H1 (cell line): ENCODE data around the gene CRHR2. TPM values are rescaled to one million over a fixed set of nuclear protein-coding genes. Genes with fewer than 3 reads are reported as not detected.

Experiments used
- CTCF ChIA-PET: fragments of 300-600 bp; sonication (Branson Sonifier 250); formaldehyde crosslinking; loops from one replicate; lab custom pipeline; 2021; ENCODE audit not compliant: partially characterized antibody; lab: Charles Lee
- POLR2A ChIA-PET: fragments of 300-600 bp; sonication (Branson Sonifier 250); formaldehyde crosslinking; loops from one replicate; lab custom pipeline; 2021; ENCODE audit warnings: inconsistent platforms; ENCODE audit not compliant: partially characterized antibody; lab: Charles Lee
- DNase-seq, 2 experiments: peaks; one replicate each; pipeline versions ENCODE4 v3.0.0 to v3.0.0-alpha.2; 2010 to 2022; ENCODE audit warnings: low spot score in 2 of 2, low read depth in 1 of 2, mixed read lengths in 1 of 2
- FAIRE-seq: peaks from 2 replicates; lab custom pipeline; 2011; peaks lifted over from hg19 to GRCh38; lab: Jason Lieb, UNC
- H2AFZ ChIP-seq: 2 replicates; pipeline ENCODE4 v1.8.1; 2012; ENCODE audit warnings: low read length, inconsistent platforms
- H2AK5ac ChIP-seq: 2 replicates; pipeline ENCODE4 v1.6.1; 2013; ENCODE audit warnings: low read depth, low read length
- H2BK120ac ChIP-seq: replicated peaks from 2 replicates; pipeline ENCODE3; 2013; ENCODE audit warnings: low read depth, low read length, inconsistent platforms
- H2BK12ac ChIP-seq: 2 replicates; pipeline ENCODE4 v1.6.1; 2013; ENCODE audit warnings: low read depth, low read length
- H2BK15ac ChIP-seq: 2 replicates; pipeline ENCODE4 v1.6.1; 2013; ENCODE audit warnings: low read length
- H2BK20ac ChIP-seq: 2 replicates; pipeline ENCODE4 v1.6.1; 2013; ENCODE audit warnings: low read length
- H2BK5ac ChIP-seq: 2 replicates; pipeline ENCODE4 v1.6.1; 2013; ENCODE audit warnings: low read depth, low read length
- H3K14ac ChIP-seq: 2 replicates; pipeline ENCODE4 v1.6.1; 2013; ENCODE audit warnings: inconsistent platforms; ENCODE audit not compliant: insufficient read length
- H3K18ac ChIP-seq: 2 replicates; pipeline ENCODE4 v1.6.1; 2013; ENCODE audit warnings: low read length; ENCODE audit errors: extremely low read depth
- H3K23ac ChIP-seq: 2 replicates; pipeline ENCODE4 v1.6.1; 2013; ENCODE audit warnings: inconsistent platforms; ENCODE audit not compliant: insufficient read length
- H3K23me2 ChIP-seq: 2 replicates; pipeline ENCODE4 v1.6.1; 2013; ENCODE audit warnings: low read depth, low read length
- H3K27ac ChIP-seq: 2 replicates; pipeline ENCODE4 v1.6.1; 2011; ENCODE audit warnings: low read depth, low read length, inconsistent platforms
- H3K27me3 ChIP-seq, 4 experiments: replicated peaks in 1 of 4; 1 replicate in 1 of 4; 2 replicates in 3 of 4; pipeline versions ENCODE4 v1.6.1 to v1.8.1; 2011 to 2013; ENCODE audit warnings: low read length in 3 of 4, mild to moderate bottlenecking in 3 of 4, inconsistent platforms in 2 of 4, mixed read lengths in 2 of 4, moderate library complexity in 1 of 4; ENCODE audit not compliant: control insufficient read depth in 3 of 4, insufficient read depth in 3 of 4; ENCODE audit errors: extremely low read depth in 1 of 4
- H3K36me3 ChIP-seq, 4 experiments: 2 replicates each; pipeline versions ENCODE4 v1.6.1 to v1.8.1; 2011 to 2013; ENCODE audit warnings: mild to moderate bottlenecking in 4 of 4, low read length in 3 of 4, moderate library complexity in 2 of 4, control low read depth in 1 of 4, inconsistent platforms in 1 of 4; ENCODE audit not compliant: insufficient read depth in 4 of 4, control insufficient read depth in 2 of 4
- H3K4ac ChIP-seq: replicated peaks from 2 replicates; pipeline ENCODE3; 2013; ENCODE audit warnings: low read length, low read depth, mixed read lengths, inconsistent platforms; ENCODE audit not compliant: insufficient read length
- H3K4me1 ChIP-seq, 4 experiments: replicated peaks in 1 of 4; 1 replicate in 1 of 4; 2 replicates in 3 of 4; pipeline versions ENCODE4 v1.6.1 to v1.8.1; 2011 to 2013; ENCODE audit warnings: low read length in 3 of 4, inconsistent platforms in 2 of 4, mixed read lengths in 1 of 4; ENCODE audit not compliant: insufficient read depth in 4 of 4, control insufficient read depth in 3 of 4
- H3K4me2 ChIP-seq, 2 experiments: 2 replicates each; pipeline versions ENCODE4 v1.6.1 to v1.8.1; 2011 to 2013; ENCODE audit warnings: low read depth in 2 of 2, low read length in 2 of 2, control low read depth in 1 of 2, inconsistent platforms in 1 of 2, mild to moderate bottlenecking in 1 of 2; ENCODE audit not compliant: insufficient read depth in 1 of 2
- H3K4me3 ChIP-seq, 4 experiments: fragments of 200-600, 300-600 bp in 1 of 4; sonication (generic), shearing (Covaris generic), sonication (Bioruptor Twin) in 1 of 4; 2 replicates each; pipeline versions ENCODE4 v1.5.1 to v1.8.1; 2011 to 2016; ENCODE audit warnings: low read length in 4 of 4, low read depth in 3 of 4, control low read depth in 2 of 4, inconsistent platforms in 2 of 4, mild to moderate bottlenecking in 2 of 4, mixed read lengths in 1 of 4, moderate library complexity in 1 of 4; ENCODE audit not compliant: insufficient read depth in 2 of 4; ENCODE audit errors: extremely low read depth in 1 of 4
- H3K56ac ChIP-seq: replicated peaks from 2 replicates; pipeline ENCODE3; 2013; ENCODE audit warnings: low read depth, mild to moderate bottlenecking, mixed read lengths, low read length, inconsistent platforms; ENCODE audit not compliant: insufficient read length
- H3K79me1 ChIP-seq: 2 replicates; pipeline ENCODE4 v1.6.1; 2013; ENCODE audit warnings: low read depth, low read length, control low read depth
- H3K79me2 ChIP-seq, 2 experiments: 2 replicates each; pipeline versions ENCODE4 v1.6.1 to v1.8.1; 2012 to 2013; ENCODE audit warnings: low read length in 2 of 2, mild to moderate bottlenecking in 2 of 2, inconsistent platforms in 1 of 2; ENCODE audit not compliant: insufficient read depth in 2 of 2, control insufficient read depth in 1 of 2
- H3K9ac ChIP-seq, 4 experiments: replicated peaks in 1 of 4; 1 replicate in 1 of 4; 2 replicates in 3 of 4; pipeline versions ENCODE4 v1.6.1 to v1.8.1; 2011 to 2013; ENCODE audit warnings: low read depth in 3 of 4, low read length in 3 of 4, control low read depth in 2 of 4, mild to moderate bottlenecking in 2 of 4, moderate library complexity in 2 of 4, inconsistent platforms in 1 of 4; ENCODE audit errors: extremely low read depth in 1 of 4
- H3K9me3 ChIP-seq, 2 experiments: 2 replicates each; pipeline versions ENCODE4 v1.6.1 to v1.8.1; 2012 to 2013; ENCODE audit warnings: mild to moderate bottlenecking in 2 of 2, moderate library complexity in 2 of 2, control low read depth in 1 of 2, inconsistent platforms in 1 of 2, low read depth in 1 of 2, low read length in 1 of 2, mixed read lengths in 1 of 2; ENCODE audit not compliant: insufficient read depth in 2 of 2
- H4K20me1 ChIP-seq, 2 experiments: replicated peaks in 1 of 2; 2 replicates each; pipeline versions ENCODE3 to v1.8.1; 2011 to 2013; ENCODE audit warnings: inconsistent platforms in 2 of 2, low read length in 2 of 2, mild to moderate bottlenecking in 1 of 2; ENCODE audit not compliant: insufficient read depth in 2 of 2, control insufficient read depth in 1 of 2
- H4K5ac ChIP-seq: 2 replicates; pipeline ENCODE4 v1.6.1; 2013; ENCODE audit warnings: low read length, low read depth, mixed read lengths, inconsistent platforms; ENCODE audit not compliant: insufficient read length
- H4K8ac ChIP-seq: 2 replicates; pipeline ENCODE4 v1.8.0; 2013; ENCODE audit warnings: mild to moderate bottlenecking, moderate library complexity, low read length, inconsistent platforms; ENCODE audit not compliant: insufficient read depth; ENCODE audit errors: extremely low read depth
- H4K91ac ChIP-seq: replicated peaks from 2 replicates; pipeline ENCODE3; 2013; ENCODE audit warnings: low read length, mixed read lengths, inconsistent platforms; ENCODE audit not compliant: insufficient read length
- SP1 ChIP-seq: IDR thresholded peaks from 2 replicates; pipeline ENCODE4 v1.6.1; 2011; ENCODE audit warnings: low read depth, low read length
- WGBS, 2 experiments: shearing (Covaris generic) in 1 of 2; methylation state at CpG; one replicate each; pipeline versions ENCODE4 v1.1.6 to v1.1.7; 2013 to 2015; ENCODE audit warnings: low lambda C conversion rate in 2 of 2, mixed read lengths in 2 of 2, inconsistent platforms in 1 of 2, low coverage in 1 of 2, missing lambda C conversion rate in 1 of 2; ENCODE audit not compliant: insufficient replicate concordance in 2 of 2, insufficient coverage in 1 of 2, insufficient read length in 1 of 2; ENCODE audit errors: extremely low coverage in 1 of 2, missing lambda C conversion rate in 1 of 2; 5-methylcytosine and 5-hydroxymethylcytosine counted together
- polyA plus RNA-seq, 7 experiments: library from polyadenylated mRNA; depleted of rRNA in 3 of 7; stranded (reverse) in 5 of 7; unstranded in 2 of 7; fragments of >200 nt in 5 of 7; fragments of 200-250 nt in 2 of 7; gene quantifications; 1 replicate in 5 of 7; 2 replicates in 1 of 7; 4 replicates in 1 of 7; pipeline versions ENCODE4 v1.2.1 to v1.2.3, GENCODE V29; 2011 to 2013; ENCODE audit warnings: missing spikeins in 2 of 7, mixed read lengths in 2 of 7
- total RNA-seq: library from RNA; stranded (reverse); fragmentation: NEBNext Ultra II Directional; extraction: Animal tissue kit (Norgen Biotek cat#: 25700); gene quantifications from 2 replicates; pipeline ENCODE4 v1.2.1, GENCODE V29; 2021

The CRHR2 gene
- total and polyA plus RNA-seq, 2 of the 8 experiments (the other 6 are each of a cell fraction or from before 2014, with no cell fraction given), result 0.37 to 1.3 TPM

GRCh38 chr7:30618080-30618676 lies 64.1 kb downstream of the CRHR2 start:
- ChIA-PET CTCF (interaction anchor here (2.1 kb wide), 1 partner anchor 122 kb away, joined by 7 read pairs; no protein-coding TSS in a partner anchor), POLR2A (interaction anchor here (0.6 to 11.3 kb wide), 4 partner anchors 13 to 108 kb away, joined by 3 to 323 read pairs (median 48); partner anchors contain the start of gene GARS1)
- H2BK120ac ChIP-seq, result no peak overlapping the region
- no peak overlapping the region for H4K91ac ChIP-seq
- no peak overlapping the region for H3K4me3 ChIP-seq
- no peak overlapping the region for H3K4ac ChIP-seq
- no peak overlapping the region for H3K18ac ChIP-seq
- H2AK5ac ChIP-seq, result no peak overlapping the region
- H4K5ac ChIP-seq, result no peak overlapping the region
- no peaks in the 10 kb centered on the region for H3K23me2 ChIP-seq
- no peak overlapping the region for H2BK20ac ChIP-seq
- no peaks in the 10 kb centered on the region for H3K9me3 ChIP-seq
- H2AFZ ChIP-seq, result no peak overlapping the region
- no peak overlapping the region for H2BK5ac ChIP-seq
- H3K79me2 ChIP-seq, result peaks cover 0 to 27% of the 10 kb centered on the region in 2 experiments; a peak in 2 of 4 replicates
- H3K9ac ChIP-seq, result no peak overlapping the region
- DNase-seq (no peak), FAIRE-seq (no peak)
- H4K8ac ChIP-seq, result no peak overlapping the region
- no peak overlapping the region for H3K14ac ChIP-seq
- no peak overlapping the region for H3K23ac ChIP-seq
- H3K56ac ChIP-seq, result no peak overlapping the region
- H2BK15ac ChIP-seq, result no peak overlapping the region
- H3K4me2 ChIP-seq, result no peak overlapping the region
- H2BK12ac ChIP-seq, result no peak overlapping the region
- no peak overlapping the region for H3K27ac ChIP-seq
- peaks cover 4 to 5% of the 10 kb centered on the region in 2 experiments for H4K20me1 ChIP-seq
- peaks cover 36 to 97% (median 80%) of the 10 kb centered on the region in 4 experiments for H3K36me3 ChIP-seq
- TF ChIP-seq SP1, result no peak
- no peaks in the 10 kb centered on the region for H3K79me1 ChIP-seq
- no peaks in the 10 kb centered on the region for H3K27me3 ChIP-seq
- 94% methylated on average over 4 of the region's 4 CpGs; no CpG with 5 or more reads in 1 of the 2 experiments for WGBS, 2 experiments
- no peaks in the 10 kb centered on the region for H3K4me1 ChIP-seq
